Measurements from ENCODE around the gene RERE.

GRCh38 chr1:8434101-8434500 is 383.3 kb downstream of the RERE start:
- TF ChIP-seq CTCF (IDR thresholded peaks at IDR 0.05) (no peak), POLR2A (IDR thresholded peaks at IDR 0.05) (no peak)

Data from body of pancreas (tissue), 4 donors.